HG03575 (cell line): ENCODE results near the gene SLC5A10.
"Not testable (repeated sequence)": the region's sequence is repeated elsewhere in the genome, so short reads cannot be mapped to it uniquely, and the experiment has no call there.

Source experiments
- ATAC-seq: cut with Tn5 transposase; IDR thresholded peaks from one replicate; pipeline ENCODE4 v1.9.1; 2021; ENCODE audit not compliant: unreplicated experiment, insufficient number of reproducible peaks, low FRiP score; ENCODE audit errors: extremely low read depth

The SLC5A10 gene

GRCh38 chr17:19062009-19062717 lies 110.2 kb downstream of the SLC5A10 start:
- ATAC-seq = not testable (repeated sequence)

DNA sequence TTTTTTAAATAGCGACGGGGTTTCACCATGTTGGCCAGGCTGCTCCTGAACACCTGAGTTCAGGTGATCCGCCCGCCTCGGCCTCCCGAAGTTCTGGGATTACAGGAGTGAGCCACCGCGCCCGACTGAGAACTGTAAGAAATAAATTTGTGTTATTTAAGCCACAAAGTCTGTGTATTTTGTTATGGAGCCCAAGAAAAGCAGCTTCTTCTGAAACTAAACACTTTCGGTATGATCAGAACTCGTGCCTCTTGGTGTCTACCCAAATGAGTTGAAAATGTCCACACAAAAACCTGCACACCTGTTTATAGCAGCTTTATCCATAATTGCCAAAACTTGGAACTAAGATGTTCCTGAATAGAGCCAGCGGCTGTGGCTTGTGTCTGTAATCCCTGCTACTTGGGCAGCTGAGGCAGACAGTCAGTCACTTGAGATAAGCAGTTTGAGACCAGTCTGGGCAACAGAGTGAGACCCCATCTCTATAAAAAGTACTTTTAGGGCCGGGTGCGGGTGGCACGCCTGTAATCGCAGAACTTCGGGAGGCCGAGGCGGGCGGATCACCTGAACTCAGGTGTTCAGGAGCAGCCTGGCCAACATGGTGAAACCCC lies 110.9 kb downstream of the SLC5A10 start:
- ATAC-seq = not testable (repeated sequence)

GRCh38 chr17:19063326-19063956 lies 111.5 kb downstream of the SLC5A10 start:
- not testable (repeated sequence) for ATAC-seq

DNA sequence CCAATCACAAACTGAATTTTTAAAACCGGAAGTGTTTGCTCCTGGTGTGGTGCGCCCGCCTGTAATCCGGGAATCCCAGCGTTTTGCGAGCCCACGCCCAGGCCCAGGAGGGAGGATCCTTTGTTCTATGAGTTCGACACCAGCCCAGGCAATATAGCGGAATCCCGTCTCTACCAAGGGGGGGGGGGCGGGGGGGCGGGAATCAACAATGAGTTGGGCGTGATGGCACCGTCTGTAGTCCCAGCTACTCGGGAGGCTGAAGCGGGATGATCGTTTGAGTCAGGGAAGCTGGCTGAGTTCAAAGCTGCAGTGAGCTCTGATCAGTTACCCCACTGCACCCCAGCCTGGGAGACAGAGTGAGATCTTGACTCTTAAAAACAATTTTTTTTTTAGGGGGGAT lies 112.4 kb downstream of the SLC5A10 start:
- not testable (repeated sequence) for ATAC-seq

DNA sequence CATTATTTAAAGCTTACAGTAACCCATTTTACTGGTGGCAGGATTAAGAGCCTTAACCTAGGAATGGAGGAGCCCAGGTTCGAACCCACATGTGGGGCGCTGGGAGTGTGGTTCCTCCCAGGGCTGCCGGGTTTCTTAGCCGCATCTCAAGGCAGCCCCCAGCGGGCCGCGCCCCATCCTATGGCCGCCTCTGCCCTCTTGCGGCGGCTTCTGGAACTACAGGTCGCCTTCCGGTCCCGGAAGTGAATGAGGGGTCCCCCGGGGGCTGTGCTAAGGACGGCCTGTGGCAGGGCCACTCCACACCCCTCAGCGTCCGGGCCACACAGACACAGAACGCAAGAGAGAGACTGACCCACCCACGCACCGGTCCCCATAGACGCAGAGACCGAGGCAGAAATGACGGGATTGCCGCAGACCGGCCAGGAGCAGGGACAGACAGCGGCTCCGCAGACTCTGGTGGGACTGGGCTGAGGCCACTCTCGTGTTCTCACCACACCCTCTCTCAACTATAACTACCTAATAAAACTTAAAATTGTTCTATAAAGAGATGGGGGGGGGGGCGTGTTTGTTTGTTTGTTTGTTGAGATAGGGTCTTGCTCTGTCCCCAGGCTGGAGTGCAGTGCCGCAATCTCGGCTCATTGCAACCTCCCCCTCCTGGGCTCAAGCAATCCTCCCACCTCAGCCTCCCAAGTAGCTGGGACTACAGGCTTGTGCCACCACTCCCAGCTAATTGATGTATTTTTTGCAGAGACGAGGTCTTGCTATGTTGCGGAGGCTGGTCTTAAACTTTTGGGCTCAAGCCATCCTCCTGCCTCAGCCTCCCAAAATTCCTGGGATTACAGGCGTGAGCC lies 118.6 kb downstream of the SLC5A10 start:
- not testable (repeated sequence) for ATAC-seq
